CD4-positive, alpha-beta T cell treated with Interleukin-2 at 100 ng/mL for 4 hours (primary cell): ENCODE measurements around the gene USP16.

Source experiments
- DNase-seq: peaks from one replicate; pipeline ENCODE4 v3.0.0-alpha.2; 2020; ENCODE audit warnings: low spot score

USP16 gene

DNA sequence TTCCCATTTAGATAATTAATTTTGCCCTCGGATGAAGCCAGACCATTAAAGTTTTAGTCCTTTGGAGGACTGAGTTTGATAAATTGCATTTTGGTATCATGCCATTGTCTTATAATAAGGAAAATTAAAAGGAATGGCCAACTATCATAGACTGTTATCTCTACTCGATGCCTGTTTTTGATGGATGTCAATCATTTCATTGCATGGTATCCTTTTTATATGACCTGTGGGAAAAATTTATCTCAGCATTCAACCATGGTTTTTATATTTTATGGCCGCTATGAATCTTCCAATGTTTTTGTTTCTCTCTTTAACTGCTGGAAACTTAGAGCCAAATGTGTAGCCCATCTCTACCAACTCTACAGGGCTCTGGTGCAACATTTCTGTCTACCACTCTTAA lies 58.8 kb downstream of the USP16 start:
- no peak for DNase-seq

DNA sequence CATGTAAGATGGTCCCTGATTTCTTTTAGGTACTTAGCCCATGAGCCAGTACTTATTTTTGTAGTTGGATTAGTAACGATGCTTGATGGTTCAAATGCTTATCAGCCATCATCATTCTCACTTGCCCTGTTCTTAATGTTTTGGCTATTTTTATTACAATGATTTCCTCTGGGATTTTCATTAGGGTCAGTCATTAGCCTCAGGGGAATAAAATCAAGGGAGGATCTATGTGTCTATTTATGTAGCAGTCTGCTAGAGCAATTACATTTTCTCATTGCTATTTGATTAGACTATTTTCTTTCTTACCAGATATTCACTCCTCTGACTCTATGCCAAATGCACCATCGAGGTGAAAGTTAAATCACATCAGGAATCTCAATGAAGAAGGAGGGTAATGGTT lies 59.9 kb downstream of the USP16 start:
- DNase-seq, result no peak

DNA sequence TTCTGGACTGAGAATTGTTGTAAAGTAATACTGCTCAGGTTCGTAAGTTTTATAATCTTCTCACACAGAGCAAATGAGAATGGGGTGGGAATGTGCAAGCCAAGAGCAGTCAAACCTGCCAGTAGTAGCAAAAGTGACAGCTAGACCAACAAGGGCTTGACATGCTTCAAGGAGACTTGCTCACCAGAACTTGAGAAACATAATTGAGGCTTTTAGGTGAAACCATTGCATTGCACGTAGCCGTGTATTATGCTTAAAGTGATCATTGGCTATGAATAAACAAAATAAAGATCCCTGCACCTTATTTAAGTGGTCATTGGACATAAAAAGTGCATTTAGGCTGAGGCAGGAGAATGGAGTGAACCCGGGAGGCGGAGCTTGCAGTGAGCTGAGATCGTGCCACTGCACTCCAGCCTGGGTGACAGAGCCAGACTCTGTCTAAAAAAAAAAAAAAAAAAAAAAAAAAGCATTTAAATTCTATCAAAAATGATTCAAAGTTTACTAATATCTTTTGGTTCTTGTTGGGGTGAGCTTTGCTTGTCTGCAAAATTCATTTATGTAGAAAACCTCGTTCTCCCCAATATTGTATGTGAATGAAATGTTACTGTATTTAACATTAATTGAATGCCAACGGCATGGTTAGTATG lies 60.8 kb downstream of the USP16 start:
- DNase-seq, result no peak

DNA sequence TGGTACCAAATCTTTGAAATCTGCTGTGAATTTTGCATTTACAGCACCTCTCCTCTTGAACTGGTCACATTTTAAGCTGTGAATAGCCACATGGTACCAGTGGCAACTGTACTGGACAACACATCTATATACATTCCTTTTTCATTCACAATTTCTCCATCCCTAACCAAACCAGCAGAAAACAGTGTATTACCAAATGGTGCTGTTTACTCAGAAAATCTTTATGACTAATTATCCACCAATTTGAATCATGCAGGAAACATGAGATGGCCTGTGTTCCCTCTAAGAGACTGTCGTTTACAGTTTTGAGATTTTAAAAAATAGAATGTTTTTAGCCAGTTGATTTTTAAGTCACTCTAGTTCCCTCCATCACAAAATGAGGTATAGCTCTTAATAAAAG lies 66.6 kb downstream of the USP16 start:
- DNase-seq, result no peak

DNA sequence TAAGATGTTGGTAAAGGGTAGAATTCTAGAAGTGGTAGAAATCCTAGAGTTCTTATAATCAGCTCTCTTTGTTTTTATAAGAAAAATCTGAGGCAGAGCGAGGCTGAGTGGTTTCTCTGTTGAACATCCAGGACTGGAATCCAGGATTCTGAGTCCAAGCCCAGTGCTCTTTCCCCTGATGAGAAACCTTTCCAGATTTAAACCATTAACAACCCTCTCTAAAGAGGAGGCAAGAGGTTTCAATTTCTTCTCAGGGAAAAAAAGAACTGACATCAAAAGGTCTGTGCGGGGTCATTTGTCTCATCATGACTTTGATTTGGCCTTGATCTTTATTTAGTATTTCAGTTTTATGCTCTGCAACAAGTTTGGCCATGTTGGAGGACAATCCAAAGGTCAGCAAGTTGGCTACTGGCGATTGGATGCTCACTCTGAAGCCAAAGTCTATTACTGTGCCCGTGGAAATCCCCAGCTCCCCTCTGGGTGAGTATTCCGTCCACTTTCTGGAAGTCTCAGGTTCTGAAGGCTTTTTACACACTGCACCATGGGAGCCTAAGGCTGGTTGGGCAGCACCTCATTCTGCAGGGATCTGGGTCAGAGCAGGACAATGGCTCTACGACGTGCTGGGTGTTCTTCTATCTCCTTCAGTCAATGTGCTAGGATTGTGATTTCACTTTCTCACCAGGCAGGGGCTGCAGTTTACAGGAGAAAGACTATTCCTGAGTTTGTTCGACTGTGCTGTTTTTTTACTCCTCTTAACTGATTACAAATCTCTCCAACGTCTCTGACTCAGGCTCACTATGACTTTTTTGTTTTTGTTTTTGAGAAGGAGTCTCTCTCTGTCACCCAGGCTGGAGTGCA lies 67.9 kb downstream of the USP16 start:
- no peak for DNase-seq

DNA sequence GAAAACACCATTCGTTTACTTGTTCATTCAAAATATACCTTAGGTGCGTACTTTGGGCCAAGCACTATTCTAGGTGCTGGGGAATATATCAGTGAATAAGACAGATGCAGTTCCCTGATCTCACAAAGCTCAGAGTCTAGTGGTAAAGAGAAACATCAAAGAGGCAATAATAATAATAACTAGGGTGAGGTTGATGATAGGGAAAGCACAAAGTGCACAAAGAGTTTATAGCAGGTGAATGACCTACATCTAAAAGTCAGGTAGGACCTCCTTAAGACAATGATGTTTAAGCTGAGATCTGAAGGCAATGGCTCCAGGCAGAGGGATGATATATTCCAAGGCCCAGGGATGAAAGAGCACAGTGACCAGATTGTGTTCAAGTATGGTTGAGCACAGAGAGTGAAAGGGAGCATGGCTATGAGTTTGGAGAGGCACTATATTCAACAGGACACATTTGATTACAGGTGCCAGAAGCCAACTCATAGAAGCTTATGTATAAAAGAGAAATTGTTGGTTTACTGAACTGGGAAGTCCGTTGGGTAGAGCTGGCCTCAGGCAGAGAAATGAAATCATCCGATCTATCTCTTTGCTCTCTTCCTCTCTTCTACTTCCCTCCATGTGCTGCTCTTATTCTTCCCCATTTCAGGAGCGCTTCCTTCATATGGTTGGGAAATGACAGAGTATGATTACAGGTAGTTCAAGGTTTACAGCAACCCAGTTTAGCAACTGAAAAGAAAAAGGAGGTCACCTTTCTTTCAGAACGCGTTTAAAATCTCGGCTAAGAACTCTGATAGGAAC lies 71.9 kb downstream of the USP16 start:
- no peak for DNase-seq

DNA sequence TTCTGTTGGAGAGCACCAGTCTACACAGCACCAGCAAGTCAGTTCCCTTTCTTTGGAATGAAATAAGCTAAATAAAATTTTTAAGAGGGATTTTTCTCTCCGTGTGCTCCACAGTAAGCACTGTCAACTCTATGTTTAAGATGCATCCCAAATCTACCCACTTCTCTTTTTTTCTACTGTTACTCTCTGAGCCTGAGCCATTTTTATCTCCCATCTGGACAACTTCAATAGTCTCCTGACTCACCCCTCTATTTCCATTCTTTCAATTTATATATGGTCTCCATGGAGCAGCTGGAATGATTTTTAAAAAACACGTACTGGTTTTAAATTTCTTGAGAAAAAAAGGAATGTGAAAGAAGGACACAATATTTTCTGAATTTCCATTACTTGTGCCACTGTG lies 73.7 kb downstream of the USP16 start:
- DNase-seq, result no peak

DNA sequence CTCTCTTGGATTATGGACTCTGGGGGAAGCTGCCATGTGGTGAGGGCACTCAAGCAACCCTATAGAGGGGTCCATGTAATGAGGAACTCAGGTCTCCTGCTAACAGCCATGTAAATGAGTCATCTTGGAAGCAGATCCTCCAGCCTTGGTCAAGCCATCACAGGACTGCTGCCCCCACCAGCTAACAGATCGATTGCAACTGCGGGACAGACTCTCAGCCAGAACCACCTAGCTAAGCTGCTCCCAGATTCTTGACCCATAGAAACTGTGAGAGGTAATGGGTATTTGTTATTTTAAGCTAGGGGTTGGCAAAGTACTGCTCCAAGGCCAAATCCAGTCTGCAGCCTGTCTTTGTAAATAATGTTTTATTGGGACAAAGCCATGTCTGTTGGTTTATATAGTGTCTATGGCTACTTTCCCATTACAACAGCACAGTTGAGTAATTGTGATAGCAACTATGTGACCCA lies 78.4 kb downstream of the USP16 start:
- DNase-seq, result no peak
